ENCODE data around the gene JAML. TPM values are rescaled to one million over a fixed set of nuclear protein-coding genes. Genes with fewer than 3 reads are reported as not detected.

JAML gene
- total and polyA plus RNA-seq, 2 of the 8 experiments (the other 6 are each of a cell fraction or from before 2014, with no cell fraction given), result 0.12 to 0.58 TPM

GRCh38 chr11:118233850-118234249 is 9.0 kb upstream of the JAML start:
- no peak overlapping the region for H3K14ac ChIP-seq (ENCODE audit: insufficient read length)
- no peak for DNase-seq (ENCODE audit: low read depth in 1 of 2, low spot score in 2 of 2)
- no peak overlapping the region for H3K23ac ChIP-seq (ENCODE audit: insufficient read length)
- H2BK120ac ChIP-seq (replicated peaks; ENCODE audit: low read depth, low read length), result no peak overlapping the region
- no peak overlapping the region for H2AFZ ChIP-seq (ENCODE audit: low read length)
- H3K9ac ChIP-seq (replicated peaks in 1 of 4; ENCODE audit: extremely low read depth in 1 of 4, low read depth in 3 of 4, low read length in 3 of 4), result no peak overlapping the region
- H3K56ac ChIP-seq (replicated peaks; ENCODE audit: insufficient read length, low read depth, low read length), result no peak overlapping the region
- no peaks in the 10 kb centered on the region for H3K79me2 ChIP-seq (ENCODE audit: control insufficient read depth in 1 of 2, insufficient read depth in 2 of 2, low read length in 2 of 2)
- no peaks in the 10 kb centered on the region; a peak in 1 of 7 replicates for H3K27me3 ChIP-seq (replicated peaks in 1 of 4; ENCODE audit: control insufficient read depth in 3 of 4, extremely low read depth in 1 of 4, insufficient read depth in 3 of 4, low read length in 3 of 4)
- H2AK5ac ChIP-seq (ENCODE audit: low read depth, low read length), result no peak overlapping the region
- ChIA-PET CTCF (ENCODE audit: partially characterized antibody) (interaction anchor here (1.0 to 1.3 kb wide), 2 partner anchors 35 to 62 kb away, joined by 3 read pairs; no protein-coding TSS in a partner anchor), POLR2A (ENCODE audit: partially characterized antibody) (no interaction called here)
- no peaks in the 10 kb centered on the region for H3K9me3 ChIP-seq (ENCODE audit: insufficient read depth in 2 of 2, low read depth in 1 of 2, low read length in 1 of 2)
- H2BK12ac ChIP-seq (ENCODE audit: low read depth, low read length), result no peak overlapping the region
- H3K4me1 ChIP-seq (replicated peaks in 1 of 4; ENCODE audit: control insufficient read depth in 3 of 4, insufficient read depth in 4 of 4, low read length in 3 of 4), result peaks cover 0 to 5% (median 0%) of the 10 kb centered on the region in 4 experiments; a peak in 3 of 7 replicates
- no peak overlapping the region for H4K8ac ChIP-seq (ENCODE audit: extremely low read depth, insufficient read depth, low read length)
- no peak overlapping the region for H3K4me3 ChIP-seq (ENCODE audit: extremely low read depth in 1 of 4, insufficient read depth in 2 of 4, low read depth in 3 of 4, low read length in 4 of 4)
- H3K18ac ChIP-seq (ENCODE audit: extremely low read depth, low read length), result no peak overlapping the region
- H3K79me1 ChIP-seq (ENCODE audit: low read depth, low read length), result no peaks in the 10 kb centered on the region
- H3K27ac ChIP-seq (ENCODE audit: low read depth, low read length), result no peak overlapping the region
- H2BK20ac ChIP-seq (ENCODE audit: low read length), result no peak overlapping the region
- WGBS, 2 experiments (ENCODE audit: extremely low coverage in 1 of 2, insufficient coverage in 1 of 2, insufficient read length in 1 of 2, insufficient replicate concordance in 2 of 2, low coverage in 1 of 2, low lambda C conversion rate in 2 of 2, missing lambda C conversion rate in 1 of 2), result 86% methylated on average over 1 of the region's 1 CpG; no CpG with 5 or more reads in 1 of the 2 experiments
- H2BK5ac ChIP-seq (ENCODE audit: low read depth, low read length), result no peak overlapping the region
- no peaks in the 10 kb centered on the region for H4K20me1 ChIP-seq (replicated peaks in 1 of 2; ENCODE audit: control insufficient read depth in 1 of 2, insufficient read depth in 2 of 2, low read length in 2 of 2)
- H2BK15ac ChIP-seq (ENCODE audit: low read length), result no peak overlapping the region
- H4K5ac ChIP-seq (ENCODE audit: insufficient read length, low read depth, low read length), result no peak overlapping the region
- no peak for FAIRE-seq
- no peaks in the 10 kb centered on the region for H3K23me2 ChIP-seq (ENCODE audit: low read depth, low read length)
- no peak overlapping the region for H4K91ac ChIP-seq (replicated peaks; ENCODE audit: insufficient read length, low read length)
- no peak overlapping the region for H3K4ac ChIP-seq (replicated peaks; ENCODE audit: insufficient read length, low read depth, low read length)
- H3K4me2 ChIP-seq (ENCODE audit: insufficient read depth in 1 of 2, low read depth in 2 of 2, low read length in 2 of 2), result no peak overlapping the region
- H3K36me3 ChIP-seq (ENCODE audit: control insufficient read depth in 2 of 4, insufficient read depth in 4 of 4, low read length in 3 of 4), result no peaks in the 10 kb centered on the region; a peak in 1 of 8 replicates
- TF ChIP-seq TBP (IDR thresholded peaks at IDR 0.05; ENCODE audit: low read depth, low read length), result no peak
- no peak for TF ChIP-seq JUN (IDR thresholded peaks at IDR 0.05; ENCODE audit: low read depth, low read length)
- TF ChIP-seq SIN3A (conservative IDR thresholded peaks at IDR 0.05 in 1 of 2, IDR thresholded peaks at IDR 0.05 in 1 of 2; ENCODE audit: low read depth in 1 of 2, low read length in 2 of 2), result no peak
- TF ChIP-seq SIX5 (IDR thresholded peaks at IDR 0.05; ENCODE audit: low read depth, low read length), result no peak
- TF ChIP-seq, protein P1, sequence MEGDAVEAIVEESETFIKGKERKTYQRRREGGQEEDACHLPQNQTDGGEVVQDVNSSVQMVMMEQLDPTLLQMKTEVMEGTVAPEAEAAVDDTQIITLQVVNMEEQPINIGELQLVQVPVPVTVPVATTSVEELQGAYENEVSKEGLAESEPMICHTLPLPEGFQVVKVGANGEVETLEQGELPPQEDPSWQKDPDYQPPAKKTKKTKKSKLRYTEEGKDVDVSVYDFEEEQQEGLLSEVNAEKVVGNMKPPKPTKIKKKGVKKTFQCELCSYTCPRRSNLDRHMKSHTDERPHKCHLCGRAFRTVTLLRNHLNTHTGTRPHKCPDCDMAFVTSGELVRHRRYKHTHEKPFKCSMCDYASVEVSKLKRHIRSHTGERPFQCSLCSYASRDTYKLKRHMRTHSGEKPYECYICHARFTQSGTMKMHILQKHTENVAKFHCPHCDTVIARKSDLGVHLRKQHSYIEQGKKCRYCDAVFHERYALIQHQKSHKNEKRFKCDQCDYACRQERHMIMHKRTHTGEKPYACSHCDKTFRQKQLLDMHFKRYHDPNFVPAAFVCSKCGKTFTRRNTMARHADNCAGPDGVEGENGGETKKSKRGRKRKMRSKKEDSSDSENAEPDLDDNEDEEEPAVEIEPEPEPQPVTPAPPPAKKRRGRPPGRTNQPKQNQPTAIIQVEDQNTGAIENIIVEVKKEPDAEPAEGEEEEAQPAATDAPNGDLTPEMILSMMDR (IDR thresholded peaks at IDR 0.05; ENCODE audit: control extremely low read depth in 1 of 3, insufficient read depth in 1 of 3, low read depth in 1 of 3, low read length in 3 of 3), result no peak
- no peak for TF ChIP-seq SRF (IDR thresholded peaks at IDR 0.05; ENCODE audit: low read depth, low read length)
- no peak for TF ChIP-seq RBBP5 (IDR thresholded peaks at IDR 0.05; ENCODE audit: borderline replicate concordance, low read depth, low read length)
- TF ChIP-seq EZH2 (IDR thresholded peaks at IDR 0.05; ENCODE audit: low read depth, low read length, severe bottlenecking), result no peak
- no peak for TF ChIP-seq GABPA (IDR thresholded peaks at IDR 0.05; ENCODE audit: borderline replicate concordance, insufficient read depth, low read length)
- no peak for TF ChIP-seq PHF8 (conservative IDR thresholded peaks at IDR 0.05; ENCODE audit: low read depth, low read length)
- no peak for TF ChIP-seq RAD21 (IDR thresholded peaks at IDR 0.05 in 1 of 2, conservative IDR thresholded peaks at IDR 0.05 in 1 of 2; ENCODE audit: low read depth in 2 of 2, low read length in 2 of 2)

All from H1 (cell line).